Panc1 (cell line): ENCODE data around the gene KMT2E.
"Not testable (repeated sequence)": the region's sequence is repeated elsewhere in the genome, so short reads cannot be mapped to it uniquely, and the experiment has no call there.

ENCODE experiments used
- POLR2AphosphoS5 ChIP-seq: IDR thresholded peaks from 2 replicates; pipeline ENCODE4 v1.6.1; 2012; ENCODE audit warnings: mild to moderate bottlenecking, low read depth, low read length, moderate library complexity
- SIN3A ChIP-seq: IDR thresholded peaks from 2 replicates; pipeline ENCODE4 v1.6.1; 2012; ENCODE audit warnings: low read depth, mild to moderate bottlenecking, low read length, moderate library complexity, borderline replicate concordance; ENCODE audit not compliant: insufficient read depth
- TCF7L2 ChIP-seq: IDR thresholded peaks from 2 replicates; pipeline ENCODE4 v1.6.1; 2011; ENCODE audit warnings: mild to moderate bottlenecking, low read depth, low read length, inconsistent platforms
- TF ChIP-seq, protein P1 (sequence below): fragments of 450-650 bp; IDR thresholded peaks from 2 replicates; pipeline ENCODE4 v1.5.1; 2017; ENCODE audit warnings: mild to moderate bottlenecking

GRCh38 chr7:105005486-105005885 lies 8.5 kb upstream of the KMT2E start:
- TF ChIP-seq, protein P1, sequence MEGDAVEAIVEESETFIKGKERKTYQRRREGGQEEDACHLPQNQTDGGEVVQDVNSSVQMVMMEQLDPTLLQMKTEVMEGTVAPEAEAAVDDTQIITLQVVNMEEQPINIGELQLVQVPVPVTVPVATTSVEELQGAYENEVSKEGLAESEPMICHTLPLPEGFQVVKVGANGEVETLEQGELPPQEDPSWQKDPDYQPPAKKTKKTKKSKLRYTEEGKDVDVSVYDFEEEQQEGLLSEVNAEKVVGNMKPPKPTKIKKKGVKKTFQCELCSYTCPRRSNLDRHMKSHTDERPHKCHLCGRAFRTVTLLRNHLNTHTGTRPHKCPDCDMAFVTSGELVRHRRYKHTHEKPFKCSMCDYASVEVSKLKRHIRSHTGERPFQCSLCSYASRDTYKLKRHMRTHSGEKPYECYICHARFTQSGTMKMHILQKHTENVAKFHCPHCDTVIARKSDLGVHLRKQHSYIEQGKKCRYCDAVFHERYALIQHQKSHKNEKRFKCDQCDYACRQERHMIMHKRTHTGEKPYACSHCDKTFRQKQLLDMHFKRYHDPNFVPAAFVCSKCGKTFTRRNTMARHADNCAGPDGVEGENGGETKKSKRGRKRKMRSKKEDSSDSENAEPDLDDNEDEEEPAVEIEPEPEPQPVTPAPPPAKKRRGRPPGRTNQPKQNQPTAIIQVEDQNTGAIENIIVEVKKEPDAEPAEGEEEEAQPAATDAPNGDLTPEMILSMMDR = not testable (repeated sequence)
- TF ChIP-seq TCF7L2, POLR2AphosphoS5, SIN3A: not testable (repeated sequence)
